GM12878 (cell line): ENCODE data around the gene PCDHB16.
"Not testable (repeated sequence)": the region's sequence is repeated elsewhere in the genome, so short reads cannot be mapped to it uniquely, and the experiment has no call there.

ENCODE experiments used
- CTCF ChIP-seq, 3 experiments: IDR thresholded peaks in 2 of 3; conservative IDR thresholded peaks in 1 of 3; 2 replicates each; pipeline ENCODE4 v1.5.1; 2011; ENCODE audit warnings: low read depth in 3 of 3, low read length in 3 of 3, mild to moderate bottlenecking in 3 of 3, control low read depth in 2 of 3, moderate library complexity in 2 of 3, inconsistent platforms in 1 of 3, mixed read lengths in 1 of 3; ENCODE audit not compliant: control insufficient read depth in 2 of 3, insufficient read depth in 1 of 3; ENCODE audit errors: extremely low read depth in 1 of 3
- EP300 ChIP-seq, 2 experiments: fragments of 150-350 bp in 1 of 2; IDR thresholded peaks; 2 replicates each; pipeline ENCODE4 v1.6.1; 2011 to 2012; ENCODE audit warnings: low read depth in 2 of 2, low read length in 2 of 2, borderline replicate concordance in 1 of 2, improper control_type of control experiment in 1 of 2, inconsistent platforms in 1 of 2; ENCODE audit not compliant: control insufficient read depth in 1 of 2
- REST ChIP-seq: IDR thresholded peaks from 2 replicates; pipeline ENCODE4 v1.6.1; 2012; ENCODE audit warnings: mild to moderate bottlenecking, low read depth, low read length
- ZZZ3 ChIP-seq: IDR thresholded peaks from 2 replicates; pipeline ENCODE4 v1.6.1; 2011; ENCODE audit warnings: low read depth; ENCODE audit not compliant: control insufficient read depth, insufficient read length

- not testable (repeated sequence) for TF ChIP-seq EP300 (IDR thresholded peaks at IDR 0.05; ENCODE audit: borderline replicate concordance in 1 of 2, control insufficient read depth in 1 of 2, low read depth in 2 of 2, low read length in 2 of 2); REST; CTCF (IDR thresholded peaks at IDR 0.05 in 2 of 3, conservative IDR thresholded peaks at IDR 0.05 in 1 of 3; ENCODE audit: control insufficient read depth in 2 of 3, extremely low read depth in 1 of 3, insufficient read depth in 1 of 3, low read depth in 3 of 3, low read length in 3 of 3); ZZZ3
Observed at GRCh38 chr5:141210849-141211248, 28.7 kb downstream of the PCDHB16 start.
